ENCODE results near the gene LYPD6. TPM values are rescaled to one million over a fixed set of nuclear protein-coding genes. Genes with fewer than 3 reads are reported as not detected.

LYPD6 gene
- total and polyA plus RNA-seq, 8 donors = 0.64 to 18.6 (median 15.8) TPM

- TF ChIP-seq CTCF (IDR thresholded peaks at IDR 0.05) = no peak
- H3K9me3 ChIP-seq = no peaks in the 10 kb centered on the region
- ATAC-seq = no peak
- H3K27me3 ChIP-seq = peaks cover 6 to 54% of the 10 kb centered on the region in 2 donors
- no peak for DNase-seq
- H3K36me3 ChIP-seq = no peaks in the 10 kb centered on the region
- no peak overlapping the region for H3K27ac ChIP-seq
- no peak overlapping the region for H3K4me3 ChIP-seq
- intact Hi-C loops (cut with DNase I) = no loop called here
- H3K4me1 ChIP-seq = no peaks in the 10 kb centered on the region
Measured at GRCh38 chr2:149423630-149424029, 93.2 kb downstream of the LYPD6 start.

GRCh38 chr2:149427387-149427786 is 97.0 kb downstream of the LYPD6 start:
- H3K27ac ChIP-seq = no peak overlapping the region
- peak; percentile 82 for ATAC-seq
- peak in 1 of 4 donors; percentile 28 for DNase-seq
- intact Hi-C loops (cut with DNase I) = no loop called here
- no peak overlapping the region for H3K4me3 ChIP-seq
- no peaks in the 10 kb centered on the region for H3K36me3 ChIP-seq
- no peak for TF ChIP-seq CTCF (IDR thresholded peaks at IDR 0.05)
- peaks cover 0 to 10% of the 10 kb centered on the region in 2 donors for H3K9me3 ChIP-seq
- peaks cover 0 to 4% of the 10 kb centered on the region in 2 donors for H3K4me1 ChIP-seq
- H3K27me3 ChIP-seq = peaks cover 10 to 77% of the 10 kb centered on the region in 2 donors

GRCh38 chr2:149428783-149429182 is 98.4 kb downstream of the LYPD6 start:
- peaks cover 10 to 72% of the 10 kb centered on the region in 2 donors for H3K27me3 ChIP-seq
- TF ChIP-seq CTCF (IDR thresholded peaks at IDR 0.05) = no peak
- H3K36me3 ChIP-seq = no peaks in the 10 kb centered on the region
- peaks cover 0 to 4% of the 10 kb centered on the region in 2 donors for H3K4me1 ChIP-seq
- intact Hi-C loops (cut with DNase I) = no loop called here
- peaks cover 0 to 10% of the 10 kb centered on the region in 2 donors for H3K9me3 ChIP-seq
- no peak overlapping the region for H3K27ac ChIP-seq
- DNase-seq = no peak
- ATAC-seq = no peak
- H3K4me3 ChIP-seq = no peak overlapping the region

- Histone ChIP-seq H3K36me3 (no peaks in the 10 kb centered on the region), H3K4me1 (peaks cover 0 to 4% of the 10 kb centered on the region in 2 donors), H3K4me3 (no peak overlapping the region), H3K27ac (no peak overlapping the region), H3K9me3 (peaks cover 0 to 10% of the 10 kb centered on the region in 2 donors), H3K27me3 (peaks cover 10 to 66% of the 10 kb centered on the region in 2 donors)
- intact Hi-C loops (cut with DNase I) = no loop called here
- ATAC-seq (no peak), DNase-seq (no peak)
- no peak for TF ChIP-seq CTCF (IDR thresholded peaks at IDR 0.05)
Measured at GRCh38 chr2:149430743-149431736, 100.7 kb downstream of the LYPD6 start.

DNA sequence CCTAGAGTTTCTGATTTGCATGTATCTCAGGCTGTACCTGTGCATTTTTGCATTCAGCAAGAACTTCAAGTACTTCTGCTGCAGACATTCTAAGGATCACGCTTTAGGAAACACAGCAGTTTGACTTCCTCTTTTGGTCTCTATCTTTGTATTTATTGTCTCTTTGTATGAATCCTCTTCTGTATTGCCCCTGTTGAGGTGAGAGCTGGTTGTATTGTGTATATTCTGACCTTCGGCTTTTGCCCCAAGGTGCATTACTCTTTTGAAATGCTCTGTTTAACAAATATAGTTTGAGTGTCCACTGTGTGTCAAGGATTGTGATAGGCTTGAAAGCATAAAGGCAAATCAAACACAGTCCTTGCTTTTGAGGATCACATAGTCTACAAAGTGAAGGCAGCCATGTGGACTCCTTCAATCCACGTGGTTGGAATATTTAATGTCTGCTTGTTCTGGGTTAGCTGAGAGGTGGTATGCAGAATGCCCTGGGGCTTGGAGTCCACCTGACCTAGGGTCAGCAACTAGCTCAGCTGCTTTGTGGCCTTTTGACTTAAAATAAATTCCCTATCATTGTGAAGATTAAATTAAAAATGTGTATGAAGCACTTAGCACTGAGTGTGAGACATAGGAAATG is 108.1 kb downstream of the LYPD6 start:
- DNase-seq (no peak), ATAC-seq (no peak)
- TF ChIP-seq CTCF (IDR thresholded peaks at IDR 0.05) = no peak
- Histone ChIP-seq H3K4me3 (no peak overlapping the region), H3K27me3 (peaks cover 0 to 41% of the 10 kb centered on the region in 2 donors), H3K36me3 (no peaks in the 10 kb centered on the region), H3K4me1 (no peaks in the 10 kb centered on the region), H3K27ac (no peak overlapping the region), H3K9me3 (no peaks in the 10 kb centered on the region)
- intact Hi-C loops (cut with DNase I) = no loop called here
